Upper lobe of right lung (tissue), 1 donor: ENCODE measurements around the gene ISG15. TPM values are rescaled to one million over a fixed set of nuclear protein-coding genes. Genes with fewer than 3 reads are reported as not detected.

Source experiments
- ATAC-seq: fragments of 200-7000 bp; cut with Tn5 transposase; one replicate; pipeline ENCODE4 v1.9.1; 2020; ENCODE audit warnings: mild to moderate bottlenecking, moderate library complexity
- DNase-seq: peaks from one replicate; pipeline ENCODE4 v3.0.0-alpha.2; 2020
- H3K27ac ChIP-seq: fragments of 200-600 bp; one replicate; pipeline ENCODE4 v1.8.0; 2022
- H3K27me3 ChIP-seq: fragments of 200-600 bp; one replicate; pipeline ENCODE4 v1.8.0; 2022; ENCODE audit warnings: mild to moderate bottlenecking
- H3K36me3 ChIP-seq: fragments of 200-600 bp; one replicate; pipeline ENCODE4 v1.8.0; 2022
- H3K4me1 ChIP-seq: fragments of 200-600 bp; one replicate; pipeline ENCODE4 v1.8.0; 2022
- H3K4me3 ChIP-seq: fragments of 200-600 bp; one replicate; pipeline ENCODE4 v1.8.0; 2022; ENCODE audit warnings: mild to moderate bottlenecking
- H3K9me3 ChIP-seq: fragments of 200-600 bp; one replicate; pipeline ENCODE4 v1.8.0; 2022
- CTCF ChIP-seq: fragments of 200-600 bp; IDR thresholded peaks from one replicate; pipeline ENCODE4 v1.8.0; 2022; ENCODE audit warnings: antibody characterized with exemption
- intact Hi-C: fragments of 100-400 bp; cut with DNase I; formaldehyde crosslinking; loops from one replicate; pipeline ENCODE4 v1.11.0; 2022
- total RNA-seq: library from RNA; stranded (reverse); fragmentation: NEBNext Ultra II Directional; extraction: Animal tissue kit (Norgen Biotek cat#: 25700); gene quantifications from one replicate; pipeline ENCODE4 v1.2.1, GENCODE V29; 2021
- donor health status: DM: no; HTN: yes; CAD: no; lungs with severe emphysema.

The ISG15 gene
- total RNA-seq, 1 donor from 2014 or later, result 93.6 TPM

GRCh38 chr1:1063261-1063944 lies 50.1 kb downstream of the ISG15 start:
- Histone ChIP-seq H3K36me3 (no peaks in the 10 kb centered on the region), H3K4me1 (peaks cover 23% of the 10 kb centered on the region), H3K9me3 (no peaks in the 10 kb centered on the region), H3K27me3 (peaks cover 48% of the 10 kb centered on the region), H3K27ac (no peak overlapping the region), H3K4me3 (no peak overlapping the region)
- DNase-seq (no peak), ATAC-seq (no peak)
- TF ChIP-seq CTCF, result no peak
- intact Hi-C loops, result loop anchor here (10.0 kb wide), 1 partner anchor 79 kb away; the partner anchor contains the start of gene PERM1

Other genes with a start within 250 kb of the ISG15 start
- gene SAMD11, start 89.6 kb upstream of the ISG15 start, total RNA-seq, result 6.0 TPM
- gene NOC2L, start 54.2 kb upstream of the ISG15 start, total RNA-seq, result 54.5 TPM
- gene KLHL17, start 52.9 kb upstream of the ISG15 start, total RNA-seq, result 17.0 TPM
- 2.1 TPM for gene PLEKHN1, start 47.0 kb upstream of the ISG15 start, total RNA-seq
- 0.35 TPM for gene PERM1, start 31.4 kb upstream of the ISG15 start, total RNA-seq
- 26.8 TPM for gene HES4, start 13.4 kb upstream of the ISG15 start, total RNA-seq
- gene AGRN, start 6.6 kb downstream of the ISG15 start, total RNA-seq, result 135 TPM
- 0.55 TPM for gene RNF223, start 60.8 kb downstream of the ISG15 start, total RNA-seq
- gene C1orf159, start 102.6 kb downstream of the ISG15 start, total RNA-seq, result 9.7 TPM
- gene TTLL10, start 160.4 kb downstream of the ISG15 start, total RNA-seq, result not detected
- gene TNFRSF18, start 193.1 kb downstream of the ISG15 start, total RNA-seq, result 0.98 TPM
- gene TNFRSF4, start 200.7 kb downstream of the ISG15 start, total RNA-seq, result 7.7 TPM
- gene SDF4, start 218.5 kb downstream of the ISG15 start, total RNA-seq, result 132 TPM
- 16.7 TPM for gene B3GALT6, start 218.7 kb downstream of the ISG15 start, total RNA-seq
- gene C1QTNF12, start 233.2 kb downstream of the ISG15 start, total RNA-seq, result 2.6 TPM